Measurements from ENCODE around the gene TM7SF2. TPM values are rescaled to one million over a fixed set of nuclear protein-coding genes. Genes with fewer than 3 reads are reported as not detected.

Gene TM7SF2
- total RNA-seq, 4 donors from 2014 or later = 13.6 to 93.0 (median 41.5) TPM

DNA sequence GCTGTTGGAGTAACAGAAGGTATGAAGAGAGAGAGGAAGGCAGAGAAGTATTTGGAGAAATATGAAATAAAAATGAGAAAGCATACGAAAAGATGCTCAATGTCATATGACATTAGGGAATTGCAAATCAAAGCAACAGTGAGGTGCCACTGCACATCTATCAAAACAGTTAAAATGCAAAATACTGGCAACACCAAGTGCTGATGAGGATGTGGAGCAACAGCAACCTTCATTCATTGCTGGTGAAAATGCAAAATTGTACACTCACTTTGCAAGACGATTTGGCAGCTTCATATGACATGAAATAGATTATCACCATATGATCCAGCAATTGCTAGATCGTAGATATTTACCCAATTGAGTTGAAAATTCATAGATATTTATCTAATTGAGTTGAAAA, 49.0 kb downstream of the TM7SF2 start:
- H3K27me3 ChIP-seq = no peaks in the 10 kb centered on the region
- TF ChIP-seq EP300 (IDR thresholded peaks at IDR 0.05) (no peak), POLR2A (IDR thresholded peaks at IDR 0.05) (no peak)
- TF ChIP-seq, protein P1, sequence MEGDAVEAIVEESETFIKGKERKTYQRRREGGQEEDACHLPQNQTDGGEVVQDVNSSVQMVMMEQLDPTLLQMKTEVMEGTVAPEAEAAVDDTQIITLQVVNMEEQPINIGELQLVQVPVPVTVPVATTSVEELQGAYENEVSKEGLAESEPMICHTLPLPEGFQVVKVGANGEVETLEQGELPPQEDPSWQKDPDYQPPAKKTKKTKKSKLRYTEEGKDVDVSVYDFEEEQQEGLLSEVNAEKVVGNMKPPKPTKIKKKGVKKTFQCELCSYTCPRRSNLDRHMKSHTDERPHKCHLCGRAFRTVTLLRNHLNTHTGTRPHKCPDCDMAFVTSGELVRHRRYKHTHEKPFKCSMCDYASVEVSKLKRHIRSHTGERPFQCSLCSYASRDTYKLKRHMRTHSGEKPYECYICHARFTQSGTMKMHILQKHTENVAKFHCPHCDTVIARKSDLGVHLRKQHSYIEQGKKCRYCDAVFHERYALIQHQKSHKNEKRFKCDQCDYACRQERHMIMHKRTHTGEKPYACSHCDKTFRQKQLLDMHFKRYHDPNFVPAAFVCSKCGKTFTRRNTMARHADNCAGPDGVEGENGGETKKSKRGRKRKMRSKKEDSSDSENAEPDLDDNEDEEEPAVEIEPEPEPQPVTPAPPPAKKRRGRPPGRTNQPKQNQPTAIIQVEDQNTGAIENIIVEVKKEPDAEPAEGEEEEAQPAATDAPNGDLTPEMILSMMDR (IDR thresholded peaks at IDR 0.05) = no peak
- H3K9me3 ChIP-seq = no peaks in the 10 kb centered on the region
- 81 to 83% methylated on average over 3 of the region's 3 CpGs for WGBS, 2 donors
- no peaks in the 10 kb centered on the region for H3K36me3 ChIP-seq
- peaks cover 0 to 3% (median 0%) of the 10 kb centered on the region in 4 donors for H3K4me1 ChIP-seq
- no peak overlapping the region for H3K4me3 ChIP-seq
- no peak overlapping the region for H3K27ac ChIP-seq
- no peak for DNase-seq (ENCODE audit: low spot score in 2 of 2)

DNA sequence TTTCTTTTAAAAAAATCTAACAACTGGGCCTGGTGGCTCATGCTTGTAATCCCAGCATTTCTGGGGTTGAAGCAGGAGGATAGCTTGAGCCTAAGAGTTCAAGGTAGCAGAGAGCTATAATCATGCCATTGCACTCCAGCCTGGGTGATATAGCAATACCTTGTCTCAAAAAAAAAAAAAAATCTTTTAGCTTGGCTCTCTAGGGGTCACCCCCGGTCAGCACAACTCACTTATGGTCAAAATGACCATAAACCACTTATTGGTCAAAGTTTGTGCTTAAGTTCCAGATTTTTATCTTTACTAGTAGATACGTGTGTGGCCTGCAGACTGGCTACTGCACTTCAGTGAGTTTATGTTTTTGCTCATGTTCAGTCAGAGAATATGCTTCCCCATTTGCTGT, 52.0 kb downstream of the TM7SF2 start:
- Histone ChIP-seq H3K27me3 (no peaks in the 10 kb centered on the region), H3K9me3 (no peaks in the 10 kb centered on the region), H3K4me3 (no peak overlapping the region), H3K4me1 (peaks cover 0 to 12% (median 0%) of the 10 kb centered on the region in 4 donors), H3K27ac (no peak overlapping the region), H3K36me3 (no peaks in the 10 kb centered on the region)
- DNase-seq (ENCODE audit: low spot score in 2 of 2) = no peak
- no peak for TF ChIP-seq EP300 (IDR thresholded peaks at IDR 0.05)
- TF ChIP-seq, protein P1 (IDR thresholded peaks at IDR 0.05) = no peak
- no peak for TF ChIP-seq POLR2A (IDR thresholded peaks at IDR 0.05)
- 77 to 83% methylated on average over 2 of the region's 2 CpGs for WGBS, 2 donors

Small RNA genes lying within 50 kb of the gene (small RNA-seq; reads per million reads assigned to genes)
- not detected for gene HIGD1AP10
- gene PDCL2P2 = not detected
- gene RNU2-23P = 0.38 reads per million

Other genes starting within 250 kb of the TM7SF2 start
- 10 to 100 TPM; 35.2 to 93.9 (median 42.6) TPM for gene EHD1, start 233.3 kb upstream of the TM7SF2 start, total RNA-seq
- 10 to 100 TPM; 33.0 to 93.6 (median 45.8) TPM for gene ATG2A, start 194.7 kb upstream of the TM7SF2 start, total RNA-seq
- gene PPP2R5B, start 187.2 kb upstream of the TM7SF2 start, total RNA-seq = 10 to 100 TPM; 10.7 to 21.4 (median 20.2) TPM
- gene GPHA2, start 176.0 kb upstream of the TM7SF2 start, total RNA-seq = not detected
- not detected for gene MAJIN, start 139.8 kb upstream of the TM7SF2 start, total RNA-seq
- 1 to 10 TPM in 3 of 4 donors, under 1 TPM in 1; 0.63 to 9.6 (median 1.5) TPM for gene BATF2, start 114.9 kb upstream of the TM7SF2 start, total RNA-seq
- gene ARL2, start 97.7 kb upstream of the TM7SF2 start, total RNA-seq = 100 to 1,000 TPM; 174 to 267 (median 193) TPM
- 10 to 100 TPM; 17.1 to 33.3 (median 24.2) TPM for gene SNX15, start 84.4 kb upstream of the TM7SF2 start, total RNA-seq
- 10 to 100 TPM; 10.6 to 16.3 (median 14.1) TPM for gene SAC3D1, start 70.7 kb upstream of the TM7SF2 start, total RNA-seq
- gene NAALADL1, start 53.3 kb upstream of the TM7SF2 start, total RNA-seq = 10 to 100 TPM; 18.6 to 38.9 (median 29.1) TPM
- 1 to 10 TPM in 1 of 4 donors, under 1 TPM in 1, not detected in 2; 0.90 to 1.3 TPM for gene CDCA5, start 27.8 kb upstream of the TM7SF2 start, total RNA-seq
- 10 to 100 TPM; 28.0 to 48.3 (median 35.1) TPM for gene ZFPL1, start 27.6 kb upstream of the TM7SF2 start, total RNA-seq
- gene VPS51, start 15.7 kb upstream of the TM7SF2 start, total RNA-seq = 100 to 1,000 TPM; 193 to 544 (median 439) TPM
- gene ZNHIT2, start 5.8 kb downstream of the TM7SF2 start, total RNA-seq = 10 to 100 TPM; 19.2 to 26.8 (median 22.6) TPM
- 1,000 to 10,000 TPM; 1,078 to 1,548 (median 1,229) TPM for gene FAU, start 10.3 kb downstream of the TM7SF2 start, total RNA-seq
- 10 to 100 TPM; 48.8 to 55.9 (median 54.2) TPM for gene MRPL49, start 10.4 kb downstream of the TM7SF2 start, total RNA-seq
- 10 to 100 TPM; 31.6 to 72.6 (median 58.3) TPM for gene SYVN1, start 22.6 kb downstream of the TM7SF2 start, total RNA-seq
- gene SPDYC, start 58.4 kb downstream of the TM7SF2 start, total RNA-seq = not detected
- gene CAPN1, start 70.1 kb downstream of the TM7SF2 start, total RNA-seq = 100 to 1,000 TPM; 108 to 209 (median 150) TPM
- 10 to 100 TPM in 2 of 4 donors, 1 to 10 TPM in 2; 3.5 to 13.5 (median 10.0) TPM for gene POLA2, start 150.1 kb downstream of the TM7SF2 start, total RNA-seq
- gene CDC42EP2, start 203.0 kb downstream of the TM7SF2 start, total RNA-seq = 10 to 100 TPM; 10.4 to 39.6 (median 24.9) TPM
- 10 to 100 TPM; 44.7 to 47.6 (median 46.2) TPM for gene DPF2, start 222.0 kb downstream of the TM7SF2 start, total RNA-seq
- gene TIGD3, start 242.9 kb downstream of the TM7SF2 start, total RNA-seq = under 1 TPM in 2 of 4 donors, not detected in 2; 0.30 to 0.59 TPM